Central memory CD8-positive, alpha-beta T cell (primary cell): ENCODE results near the gene DHX35.
"Not testable (repeated sequence)": the region's sequence is repeated elsewhere in the genome, so short reads cannot be mapped to it uniquely, and the experiment has no call there.

Experiments used
- ATAC-seq: fragments of 150-1000 bp; cut with Tn5 transposase; replicated peaks from 2 replicates; pipeline ENCODE4 v1.10.0; 2022; ENCODE audit warnings: mild to moderate bottlenecking, moderate FRiP score, moderate number of reproducible peaks; ENCODE audit not compliant: poor library complexity, severe bottlenecking; ENCODE audit errors: extremely low read depth
- DNase-seq, 2 donors: peaks; one replicate each; pipeline ENCODE4 v3.0.0; 2021; ENCODE audit warnings: low spot score in 2 of 2
- H3K27ac Mint-ChIP-seq: one replicate; pipeline ENCODE4 v1.8.0; 2022; ENCODE audit warnings: low read depth, mild to moderate bottlenecking, moderate library complexity, mixed read lengths
- H3K27me3 Mint-ChIP-seq: one replicate; pipeline ENCODE4 v1.8.0; 2022; ENCODE audit warnings: mixed read lengths
- H3K36me3 Mint-ChIP-seq: one replicate; pipeline ENCODE4 v1.8.0; 2022; ENCODE audit warnings: mild to moderate bottlenecking, moderate library complexity, mixed read lengths; ENCODE audit not compliant: insufficient read depth
- H3K4me1 Mint-ChIP-seq: one replicate; pipeline ENCODE4 v1.8.0; 2022; ENCODE audit warnings: mixed read lengths
- H3K4me3 Mint-ChIP-seq: one replicate; pipeline ENCODE4 v1.8.0; 2022; ENCODE audit warnings: mild to moderate bottlenecking, moderate library complexity, mixed read lengths
- H3K9me3 Mint-ChIP-seq: one replicate; pipeline ENCODE4 v1.8.0; 2022; ENCODE audit warnings: mixed read lengths

DHX35 gene

DNA sequence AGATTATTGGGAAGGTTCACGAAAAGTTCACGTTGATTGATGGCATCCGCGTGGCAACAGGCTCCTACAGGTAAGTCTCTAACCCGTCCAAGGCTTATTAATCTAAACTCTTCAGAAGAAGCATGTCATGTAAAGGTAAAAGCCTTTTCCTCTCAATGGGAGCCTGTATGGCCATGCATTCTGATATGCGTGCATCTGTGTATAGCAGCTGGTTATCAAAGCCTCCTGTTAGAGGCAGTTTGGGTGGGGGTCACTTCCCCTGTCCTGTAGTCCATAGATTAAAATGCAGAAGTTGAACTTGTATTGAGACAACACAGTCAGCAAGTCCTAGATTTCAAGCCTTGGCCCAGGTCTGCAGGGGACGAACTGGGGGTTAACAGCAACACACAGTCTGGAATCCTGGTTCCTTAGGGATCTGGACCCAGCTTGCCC lies 14.2 kb upstream of the DHX35 start:
- H3K27me3 Mint-ChIP-seq = no peaks in the 10 kb centered on the region
- no peak overlapping the region for H3K27ac Mint-ChIP-seq
- H3K4me1 Mint-ChIP-seq = no peaks in the 10 kb centered on the region
- no peaks in the 10 kb centered on the region for H3K9me3 Mint-ChIP-seq
- H3K4me3 Mint-ChIP-seq = no peak overlapping the region
- peaks cover 13% of the 10 kb centered on the region for H3K36me3 Mint-ChIP-seq
- DNase-seq = no peak
- no peak for ATAC-seq

DNA sequence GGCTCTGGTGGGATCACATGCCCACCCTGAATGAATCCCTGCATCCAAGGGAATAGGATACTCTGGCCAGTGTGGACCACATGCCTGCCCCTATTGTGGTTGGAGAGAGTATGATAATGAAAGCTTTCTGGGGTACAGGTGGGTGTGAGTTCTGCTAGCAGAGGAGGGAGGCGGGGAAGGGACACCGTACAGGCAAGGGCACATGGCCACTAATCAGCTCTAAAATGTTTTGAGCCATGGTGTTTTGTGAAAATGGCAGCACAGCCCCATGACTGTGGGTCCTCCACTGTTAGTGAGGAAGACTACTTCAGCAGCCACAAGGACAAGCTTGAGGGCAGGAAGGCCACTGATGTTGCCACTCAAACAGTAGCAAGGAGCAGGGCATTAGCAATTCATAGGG lies 11.9 kb upstream of the DHX35 start:
- Mint-ChIP-seq H3K36me3 (peaks cover 15% of the 10 kb centered on the region), H3K9me3 (no peaks in the 10 kb centered on the region), H3K27me3 (no peaks in the 10 kb centered on the region), H3K4me3 (no peak overlapping the region), H3K27ac (no peak overlapping the region), H3K4me1 (no peaks in the 10 kb centered on the region)
- DNase-seq (no peak), ATAC-seq (no peak)

DNA sequence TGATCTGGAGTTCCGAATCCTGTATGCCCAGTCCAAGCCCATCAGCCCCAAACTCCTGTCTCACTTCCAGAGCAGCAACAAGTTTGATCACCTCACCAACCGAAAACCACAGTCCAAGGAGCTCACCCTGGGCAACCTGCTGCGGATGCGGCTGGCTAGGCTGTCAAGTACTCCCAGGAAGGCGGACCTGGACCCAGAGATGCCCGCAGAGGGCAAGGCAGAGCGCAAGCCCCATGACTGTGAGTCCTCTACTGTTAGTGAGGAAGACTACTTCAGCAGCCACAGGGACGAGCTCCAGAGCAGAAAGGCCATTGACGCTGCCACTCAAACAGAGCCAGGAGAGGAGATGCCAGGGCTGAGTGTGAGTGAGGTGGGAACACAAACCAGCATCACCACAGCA lies 10.5 kb upstream of the DHX35 start:
- Mint-ChIP-seq H3K4me1 (no peaks in the 10 kb centered on the region), H3K36me3 (peaks cover 12% of the 10 kb centered on the region), H3K9me3 (no peaks in the 10 kb centered on the region), H3K27me3 (no peaks in the 10 kb centered on the region), H3K27ac (no peak overlapping the region), H3K4me3 (no peak overlapping the region)
- DNase-seq (no peak), ATAC-seq (no peak)

DNA sequence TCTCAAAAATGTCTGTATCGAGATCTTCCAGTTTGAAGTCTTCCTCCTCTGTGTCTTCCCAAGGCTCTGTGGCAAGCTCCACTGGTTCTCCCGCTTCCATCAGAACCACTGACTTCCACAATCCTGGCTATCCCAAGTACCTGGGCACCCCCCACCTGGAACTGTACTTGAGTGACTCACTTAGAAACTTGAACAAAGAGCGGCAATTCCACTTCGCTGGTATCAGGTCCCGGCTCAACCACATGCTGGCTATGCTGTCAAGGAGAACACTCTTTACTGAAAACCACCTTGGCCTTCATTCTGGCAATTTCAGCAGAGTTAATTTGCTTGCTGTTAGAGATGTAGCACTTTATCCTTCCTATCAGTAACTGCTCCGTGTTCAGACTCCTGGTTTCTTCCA lies 10.0 kb upstream of the DHX35 start:
- no peaks in the 10 kb centered on the region for H3K9me3 Mint-ChIP-seq
- peaks cover 12% of the 10 kb centered on the region for H3K36me3 Mint-ChIP-seq
- ATAC-seq (no peak), DNase-seq (no peak)
- no peaks in the 10 kb centered on the region for H3K27me3 Mint-ChIP-seq
- no peak overlapping the region for H3K27ac Mint-ChIP-seq
- no peaks in the 10 kb centered on the region for H3K4me1 Mint-ChIP-seq
- H3K4me3 Mint-ChIP-seq = no peak overlapping the region

GRCh38 chr20:38953630-38954340 lies 8.4 kb upstream of the DHX35 start:
- H3K4me3 Mint-ChIP-seq = no peak overlapping the region
- H3K27me3 Mint-ChIP-seq = no peaks in the 10 kb centered on the region
- H3K9me3 Mint-ChIP-seq = no peaks in the 10 kb centered on the region
- DNase-seq (no peak), ATAC-seq (no peak)
- no peaks in the 10 kb centered on the region for H3K4me1 Mint-ChIP-seq
- peak overlapping the region; percentile 42 for H3K27ac Mint-ChIP-seq
- peaks cover 12% of the 10 kb centered on the region for H3K36me3 Mint-ChIP-seq

- DNase-seq = no peak
- no peak overlapping the region for H3K4me3 Mint-ChIP-seq
- peaks cover 9% of the 10 kb centered on the region for H3K4me1 Mint-ChIP-seq
- H3K9me3 Mint-ChIP-seq = no peaks in the 10 kb centered on the region
- peaks cover 9% of the 10 kb centered on the region for H3K36me3 Mint-ChIP-seq
- H3K27me3 Mint-ChIP-seq = no peaks in the 10 kb centered on the region
- no peak for ATAC-seq
- H3K27ac Mint-ChIP-seq = no peak overlapping the region
These were observed 4.8 kb upstream of the DHX35 start for GRCh38 chr20:38957235-38957876.

GRCh38 chr20:38957915-38958485 lies 4.1 kb upstream of the DHX35 start:
- Mint-ChIP-seq H3K4me1 (peaks cover 14% of the 10 kb centered on the region), H3K27me3 (no peaks in the 10 kb centered on the region), H3K36me3 (peaks cover 7% of the 10 kb centered on the region), H3K9me3 (no peaks in the 10 kb centered on the region), H3K27ac (no peak overlapping the region), H3K4me3 (no peak overlapping the region)
- ATAC-seq = no peak
- no peak for DNase-seq

GRCh38 chr20:38960187-38960687 lies 1.9 kb upstream of the DHX35 start:
- H3K27me3 Mint-ChIP-seq, H3K27ac Mint-ChIP-seq, H3K4me3 Mint-ChIP-seq, H3K9me3 Mint-ChIP-seq, DNase-seq, ATAC-seq, H3K36me3 Mint-ChIP-seq: not testable (repeated sequence)
- H3K4me1 Mint-ChIP-seq = peaks cover 16% of the 10 kb centered on the region

GRCh38 chr20:38961530-38962043 lies 557 bp upstream of the DHX35 start:
- Mint-ChIP-seq H3K27me3 (no peaks in the 10 kb centered on the region), H3K36me3 (peaks cover 4% of the 10 kb centered on the region), H3K9me3 (no peaks in the 10 kb centered on the region), H3K4me3 (peak overlapping the region; percentile 91), H3K27ac (peak overlapping the region; percentile 95), H3K4me1 (peaks cover 16% of the 10 kb centered on the region)
- no peak for DNase-seq
- no peak for ATAC-seq

DNA sequence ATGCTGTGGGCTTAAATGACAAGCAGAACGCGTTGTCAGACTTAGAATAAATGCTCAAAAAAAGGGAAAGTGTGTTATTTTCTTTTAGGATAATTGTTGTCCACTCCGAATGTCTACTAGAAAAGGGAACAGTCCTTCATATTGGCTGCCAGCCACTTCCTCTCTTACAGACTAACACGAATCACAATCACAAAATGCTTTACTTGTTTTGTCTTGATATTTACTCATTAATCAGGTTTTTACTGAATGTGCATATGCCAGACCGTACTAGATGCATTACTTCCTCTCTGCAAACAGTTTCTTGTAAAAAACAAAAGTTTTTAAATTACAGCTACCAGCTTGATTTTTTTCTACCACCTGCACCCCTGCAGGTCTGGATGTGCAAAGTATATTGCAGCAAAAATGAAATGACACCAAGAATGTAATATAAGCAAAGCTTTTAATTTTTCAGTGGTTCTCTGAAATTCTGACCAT lies 821 bp downstream of the DHX35 start:
- Mint-ChIP-seq H3K27ac (peak overlapping the region; percentile 95), H3K4me3 (peak overlapping the region; percentile 91), H3K4me1 (peaks cover 16% of the 10 kb centered on the region), H3K9me3 (no peaks in the 10 kb centered on the region), H3K36me3 (peaks cover 4% of the 10 kb centered on the region), H3K27me3 (no peaks in the 10 kb centered on the region)
- DNase-seq (no peak), ATAC-seq (no peak)

DNA sequence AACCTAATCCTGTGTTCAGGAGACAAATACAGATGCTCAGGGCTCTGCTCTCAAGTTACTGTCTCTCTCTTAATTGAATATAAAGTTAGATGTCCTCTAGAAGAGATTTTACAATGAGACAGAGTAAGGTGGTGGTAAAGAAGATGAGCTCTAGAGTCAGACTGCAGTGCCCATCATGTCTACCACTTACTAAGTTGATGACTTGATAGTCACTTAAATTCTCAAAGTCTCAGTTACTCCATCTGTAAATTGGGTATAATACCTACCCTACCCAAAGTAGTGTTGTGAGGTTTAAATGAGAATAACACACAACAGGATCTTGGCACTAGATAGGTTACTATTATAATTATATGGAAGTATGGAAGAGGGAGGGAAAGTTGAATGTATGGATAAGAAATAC lies 1.6 kb downstream of the DHX35 start:
- ATAC-seq = no peak
- Mint-ChIP-seq H3K4me1 (peaks cover 16% of the 10 kb centered on the region), H3K27me3 (no peaks in the 10 kb centered on the region), H3K36me3 (peaks cover 4% of the 10 kb centered on the region), H3K27ac (no peak overlapping the region), H3K9me3 (no peaks in the 10 kb centered on the region), H3K4me3 (no peak overlapping the region)
- DNase-seq = no peak

DNA sequence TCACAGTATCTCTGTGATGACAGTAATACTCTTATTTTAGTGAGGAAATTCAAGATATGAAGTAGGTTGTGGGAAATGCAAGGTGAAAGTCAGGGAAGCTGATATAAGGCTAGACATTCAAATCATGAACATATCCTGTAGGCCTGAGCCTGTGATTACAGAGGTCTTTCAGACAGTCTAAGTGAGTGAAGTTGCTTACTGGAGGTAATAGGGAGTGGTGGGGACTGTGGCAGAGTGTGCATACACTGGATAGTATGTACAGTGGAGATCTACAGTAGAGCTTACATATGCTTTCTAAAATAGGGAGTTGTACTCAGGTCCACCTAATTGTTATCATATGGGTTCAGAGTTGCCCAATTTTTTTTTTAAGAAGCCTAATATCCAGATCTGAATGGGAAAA lies 3.1 kb downstream of the DHX35 start:
- Mint-ChIP-seq H3K27me3 (no peaks in the 10 kb centered on the region), H3K27ac (no peak overlapping the region), H3K4me1 (peaks cover 16% of the 10 kb centered on the region), H3K9me3 (no peaks in the 10 kb centered on the region), H3K4me3 (no peak overlapping the region), H3K36me3 (peaks cover 8% of the 10 kb centered on the region)
- no peak for DNase-seq
- ATAC-seq = no peak

DNA sequence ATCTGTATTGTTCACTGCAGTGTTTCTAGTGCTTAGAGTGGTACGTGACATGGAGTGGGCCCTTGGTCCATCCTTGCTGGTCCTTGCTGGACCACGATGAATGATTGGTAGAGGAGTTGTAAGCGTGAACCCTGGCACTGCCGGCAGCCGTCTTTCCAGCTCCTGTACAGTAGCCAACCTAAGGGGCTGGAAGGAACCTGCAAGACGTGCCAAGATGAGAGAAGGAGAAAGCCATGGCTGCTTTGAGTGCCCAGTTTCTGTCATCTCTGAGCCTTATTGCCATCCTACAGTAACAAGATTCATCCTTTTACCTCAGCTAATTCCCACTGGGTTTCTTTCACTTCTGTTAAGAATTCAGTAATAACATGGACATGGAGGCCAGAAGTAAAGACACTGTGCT lies 5.9 kb downstream of the DHX35 start:
- Mint-ChIP-seq H3K36me3 (peaks cover 14% of the 10 kb centered on the region), H3K4me3 (no peak overlapping the region), H3K27me3 (no peaks in the 10 kb centered on the region), H3K9me3 (no peaks in the 10 kb centered on the region), H3K4me1 (peaks cover 1% of the 10 kb centered on the region), H3K27ac (no peak overlapping the region)
- no peak for DNase-seq
- no peak for ATAC-seq
